GM21619 (cell line): Measurements from ENCODE around the gene SNRPD3.
"Not testable (repeated sequence)": the region's sequence is repeated elsewhere in the genome, so short reads cannot be mapped to it uniquely, and the experiment has no call there.

Experiments
- ATAC-seq: cut with Tn5 transposase; IDR thresholded peaks from one replicate; pipeline ENCODE4 v1.9.1; 2021; ENCODE audit not compliant: unreplicated experiment

Gene SNRPD3

GRCh38 chr22:24606340-24606739, 50.5 kb downstream of the SNRPD3 start:
- not testable (repeated sequence) for ATAC-seq

- ATAC-seq, result not testable (repeated sequence)
These were observed 51.7 kb downstream of the SNRPD3 start for GRCh38 chr22:24607429-24607983.

GRCh38 chr22:24608327-24608726, 52.5 kb downstream of the SNRPD3 start:
- not testable (repeated sequence) for ATAC-seq

GRCh38 chr22:24609888-24610287, 54.1 kb downstream of the SNRPD3 start:
- ATAC-seq, result not testable (repeated sequence)

- not testable (repeated sequence) for ATAC-seq
These were observed 59.0 kb downstream of the SNRPD3 start for GRCh38 chr22:24614794-24615193.

GRCh38 chr22:24621244-24621643, 65.4 kb downstream of the SNRPD3 start:
- not testable (repeated sequence) for ATAC-seq

GRCh38 chr22:24622596-24622995, 66.8 kb downstream of the SNRPD3 start:
- not testable (repeated sequence) for ATAC-seq
